Panc1 (cell line): ENCODE data around the gene FADS2. TPM values are rescaled to one million over a fixed set of nuclear protein-coding genes. Genes with fewer than 3 reads are reported as not detected.

Source experiments
- ATAC-seq: fragments of 200-7000 bp; cut with Tn5 transposase; 2 replicates; pipeline ENCODE4 v1.9.1; 2020; ENCODE audit warnings: mild to moderate bottlenecking, moderate library complexity
- BruUV-seq: library from RNA; stranded (reverse); fragments of 400-500 nt; replicated peaks from 2 replicates; lab custom pipeline; 2021; lab: Mats Ljungman, UMichigan
- CTCF ChIA-PET: fragments of 300-600 bp; sonication (Branson Sonifier 250); formaldehyde crosslinking; loops from one replicate; lab custom pipeline; 2022; ENCODE audit warnings: antibody characterized with exemption; lab: Charles Lee
- POLR2A ChIA-PET: fragments of 300-600 bp; sonication (Branson Sonifier 250); formaldehyde crosslinking; loops from one replicate; lab custom pipeline; 2022; ENCODE audit warnings: antibody characterized with exemption; lab: Charles Lee
- DNase-seq: peaks from one replicate; pipeline ENCODE4 v3.0.0-alpha.2; 2010; ENCODE audit warnings: low read depth, low spot score
- H3K27ac ChIP-seq: 2 replicates; pipeline ENCODE4 v1.5.1; 2011; ENCODE audit warnings: mild to moderate bottlenecking, low read length, inconsistent platforms
- H3K27me3 ChIP-seq: fragments of 200-500 bp; sonication (Bioruptor generic); 2 replicates; pipeline ENCODE4 v1.6.0; 2014; ENCODE audit warnings: low read length, inconsistent platforms; ENCODE audit not compliant: control insufficient read depth, insufficient read depth
- H3K36me3 ChIP-seq: fragments of 200-500 bp; sonication (Bioruptor generic); 2 replicates; pipeline ENCODE4 v1.5.1; 2014; ENCODE audit warnings: inconsistent platforms, mild to moderate bottlenecking, low read length, moderate library complexity; ENCODE audit not compliant: control insufficient read depth, insufficient read depth
- H3K4me1 ChIP-seq: 2 replicates; pipeline ENCODE4 v1.5.1; 2011; ENCODE audit warnings: inconsistent platforms, mild to moderate bottlenecking, low read length, moderate library complexity; ENCODE audit not compliant: control insufficient read depth, insufficient read depth
- H3K4me3 ChIP-seq, 2 experiments: 2 replicates each; pipeline ENCODE4 v1.5.1; 2011 to 2012; ENCODE audit warnings: low read depth in 2 of 2, low read length in 2 of 2, mild to moderate bottlenecking in 2 of 2, inconsistent platforms in 1 of 2, moderate library complexity in 1 of 2
- H3K9me3 ChIP-seq: fragments of 200-500 bp; sonication (Bioruptor generic); 2 replicates; pipeline ENCODE4 v1.5.1; 2014; ENCODE audit warnings: low read depth, mild to moderate bottlenecking, inconsistent platforms, low read length, moderate library complexity; ENCODE audit not compliant: control insufficient read depth, insufficient read depth
- CTCF ChIP-seq: fragments of 450-650 bp; IDR thresholded peaks from 2 replicates; pipeline ENCODE4 v1.5.1; 2017; ENCODE audit warnings: mild to moderate bottlenecking
- POLR2AphosphoS5 ChIP-seq: IDR thresholded peaks from 2 replicates; pipeline ENCODE4 v1.6.1; 2012; ENCODE audit warnings: mild to moderate bottlenecking, low read depth, low read length, moderate library complexity
- REST ChIP-seq, 2 experiments: IDR thresholded peaks; 2 replicates each; pipeline ENCODE4 v1.6.1; 2011 to 2012; ENCODE audit warnings: low read depth in 2 of 2, control low read depth in 1 of 2, low read length in 1 of 2, mild to moderate bottlenecking in 1 of 2, moderate library complexity in 1 of 2; ENCODE audit not compliant: insufficient read depth in 1 of 2
- SIN3A ChIP-seq: IDR thresholded peaks from 2 replicates; pipeline ENCODE4 v1.6.1; 2012; ENCODE audit warnings: low read depth, mild to moderate bottlenecking, low read length, moderate library complexity, borderline replicate concordance; ENCODE audit not compliant: insufficient read depth
- TCF7L2 ChIP-seq: IDR thresholded peaks from 2 replicates; pipeline ENCODE4 v1.6.1; 2011; ENCODE audit warnings: mild to moderate bottlenecking, low read depth, low read length, inconsistent platforms
- in situ Hi-C: cut with HindIII; loops from 2 replicates; pipeline ENCODE4 v1.10.0; 2016; ENCODE audit warnings: low sequenced_read_pairs, low pct_unique_long_range_greater_than_20kb
- intact Hi-C: fragments of 100-400 bp; cut with micrococcal nuclease; formaldehyde crosslinking; loops from one replicate; pipeline ENCODE4 v1.10.0; 2022; ENCODE audit not compliant: unreplicated experiment
- total RNA-seq: library from RNA; stranded (reverse); gene quantifications from one replicate; pipeline ENCODE4 v1.2.1, GENCODE V29; 2021; ENCODE audit not compliant: unreplicated experiment

FADS2 gene
- total RNA-seq, 1 experiment from 2014 or later = 679 TPM

- Histone ChIP-seq H3K4me3 (no peak overlapping the region), H3K27me3 (no peaks in the 10 kb centered on the region), H3K9me3 (no peaks in the 10 kb centered on the region), H3K27ac (no peak overlapping the region), H3K36me3 (no peaks in the 10 kb centered on the region), H3K4me1 (no peaks in the 10 kb centered on the region)
- ChIA-PET CTCF (interaction anchor here (0.6 kb wide), 1 partner anchor 410 kb away, joined by 3 read pairs; no protein-coding TSS in a partner anchor), POLR2A (no interaction called here)
- ATAC-seq (no peak), DNase-seq (no peak)
- in situ Hi-C loops = no loop called here
- no TSS peak for BruUV-seq
- intact Hi-C loops = no loop called here
- TF ChIP-seq REST (IDR thresholded peaks at IDR 0.05; ENCODE audit: insufficient read depth in 1 of 2, low read depth in 2 of 2, low read length in 1 of 2) (no peak), SIN3A (no peak), TCF7L2 (no peak), CTCF (no peak), POLR2AphosphoS5 (no peak)
Measured at GRCh38 chr11:61782299-61782698, 45.8 kb upstream of the FADS2 start.

GRCh38 chr11:61782841-61783240 is 45.3 kb upstream of the FADS2 start:
- Histone ChIP-seq H3K4me3 (no peak overlapping the region), H3K36me3 (no peaks in the 10 kb centered on the region), H3K4me1 (no peaks in the 10 kb centered on the region), H3K9me3 (no peaks in the 10 kb centered on the region), H3K27me3 (no peaks in the 10 kb centered on the region), H3K27ac (no peak overlapping the region)
- ChIA-PET CTCF (interaction anchor here (0.6 kb wide), 1 partner anchor 410 kb away, joined by 3 read pairs; no protein-coding TSS in a partner anchor), POLR2A (no interaction called here)
- in situ Hi-C loops = no loop called here
- intact Hi-C loops = no loop called here
- TF ChIP-seq CTCF (no peak), REST (IDR thresholded peaks at IDR 0.05; ENCODE audit: insufficient read depth in 1 of 2, low read depth in 2 of 2, low read length in 1 of 2) (no peak), SIN3A (no peak), POLR2AphosphoS5 (no peak), TCF7L2 (no peak)
- ATAC-seq (no peak), DNase-seq (no peak)
- no TSS peak for BruUV-seq
